ENCODE results near the gene METTL4.

The METTL4 gene

DNA sequence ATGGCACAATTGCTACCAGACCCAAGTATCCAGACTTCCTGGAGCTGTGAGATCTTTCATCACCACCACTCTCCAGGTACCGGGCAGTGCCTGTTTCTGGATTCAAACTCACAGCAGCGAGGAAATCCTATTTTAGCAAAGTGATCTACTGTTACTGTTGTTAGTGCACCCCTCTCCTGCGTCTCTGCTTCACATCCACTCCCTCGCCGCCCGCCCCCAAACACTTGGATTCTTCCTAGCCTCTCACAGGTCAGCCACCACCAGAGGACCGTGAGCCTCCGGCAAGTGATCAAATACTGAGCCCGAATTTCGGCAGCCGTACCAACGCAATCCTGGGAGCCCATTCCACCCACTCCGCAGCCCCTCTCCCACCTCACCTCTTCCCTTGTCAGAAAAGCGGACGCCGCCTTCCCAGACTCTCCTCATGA is 519 bp downstream of the METTL4 start:
- H3K36me3 ChIP-seq (ENCODE audit: control insufficient read depth in 1 of 2, insufficient read depth in 2 of 2, low read length in 2 of 2) = peaks cover 7 to 9% of the 10 kb centered on the region in 2 experiments
- H3K14ac ChIP-seq (ENCODE audit: low read length) = peak overlapping the region; percentile 63
- H3K4ac ChIP-seq (ENCODE audit: low read depth, low read length) = peak overlapping the region; percentile 52
- WGBS (ENCODE audit: extremely low coverage, insufficient coverage, insufficient read length) = no CpG with 5 or more reads among the region's 16 CpGs
- H3K79me1 ChIP-seq (ENCODE audit: low read length) = peaks cover 9% of the 10 kb centered on the region
- peaks cover 2 to 4% of the 10 kb centered on the region in 2 experiments for H3K4me1 ChIP-seq (ENCODE audit: control insufficient read depth in 1 of 2, insufficient read depth in 2 of 2, low read length in 2 of 2)
- peak overlapping the region; percentile 91 for H3K4me3 ChIP-seq (ENCODE audit: low read depth, low read length)
- H3K9me3 ChIP-seq (ENCODE audit: insufficient read depth, low read depth, low read length) = no peaks in the 10 kb centered on the region
- H2BK12ac ChIP-seq (ENCODE audit: low read length) = no peak overlapping the region
- H4K91ac ChIP-seq (ENCODE audit: low read depth, low read length) = peak overlapping the region; percentile 98
- H3K9ac ChIP-seq (ENCODE audit: low read length) = peak overlapping the region; percentile 73
- H3K27ac ChIP-seq (ENCODE audit: low read depth, low read length) = peak overlapping the region; percentile 95
- H3K4me2 ChIP-seq (ENCODE audit: low read length) = peak overlapping the region; percentile 81
- peaks cover 9% of the 10 kb centered on the region for H3K79me2 ChIP-seq (ENCODE audit: control insufficient read depth, insufficient read depth, low read length, poor library complexity)
- peak; percentile 33 to 62 for DNase-seq
- peak overlapping the region; percentile 67 for H3K18ac ChIP-seq (ENCODE audit: low read length)
- H2AK5ac ChIP-seq (ENCODE audit: low read length) = no peak overlapping the region
- no peak overlapping the region for H3K23ac ChIP-seq (ENCODE audit: low read length)
- H4K8ac ChIP-seq (ENCODE audit: low read depth, low read length) = peak overlapping the region; percentile 99
- peak overlapping the region; percentile 98 for H2AFZ ChIP-seq (ENCODE audit: insufficient read depth, low read length, poor library complexity)
- H2BK5ac ChIP-seq (ENCODE audit: low read depth, low read length, poor library complexity) = peak overlapping the region; percentile 99
- H3K27me3 ChIP-seq (ENCODE audit: insufficient read depth, low read length) = no peaks in the 10 kb centered on the region
- peak overlapping the region; percentile 97 for H2BK120ac ChIP-seq (ENCODE audit: insufficient read depth, low read length, poor library complexity)
- H4K12ac ChIP-seq (ENCODE audit: low read depth, low read length) = peak overlapping the region; percentile 99

DNA sequence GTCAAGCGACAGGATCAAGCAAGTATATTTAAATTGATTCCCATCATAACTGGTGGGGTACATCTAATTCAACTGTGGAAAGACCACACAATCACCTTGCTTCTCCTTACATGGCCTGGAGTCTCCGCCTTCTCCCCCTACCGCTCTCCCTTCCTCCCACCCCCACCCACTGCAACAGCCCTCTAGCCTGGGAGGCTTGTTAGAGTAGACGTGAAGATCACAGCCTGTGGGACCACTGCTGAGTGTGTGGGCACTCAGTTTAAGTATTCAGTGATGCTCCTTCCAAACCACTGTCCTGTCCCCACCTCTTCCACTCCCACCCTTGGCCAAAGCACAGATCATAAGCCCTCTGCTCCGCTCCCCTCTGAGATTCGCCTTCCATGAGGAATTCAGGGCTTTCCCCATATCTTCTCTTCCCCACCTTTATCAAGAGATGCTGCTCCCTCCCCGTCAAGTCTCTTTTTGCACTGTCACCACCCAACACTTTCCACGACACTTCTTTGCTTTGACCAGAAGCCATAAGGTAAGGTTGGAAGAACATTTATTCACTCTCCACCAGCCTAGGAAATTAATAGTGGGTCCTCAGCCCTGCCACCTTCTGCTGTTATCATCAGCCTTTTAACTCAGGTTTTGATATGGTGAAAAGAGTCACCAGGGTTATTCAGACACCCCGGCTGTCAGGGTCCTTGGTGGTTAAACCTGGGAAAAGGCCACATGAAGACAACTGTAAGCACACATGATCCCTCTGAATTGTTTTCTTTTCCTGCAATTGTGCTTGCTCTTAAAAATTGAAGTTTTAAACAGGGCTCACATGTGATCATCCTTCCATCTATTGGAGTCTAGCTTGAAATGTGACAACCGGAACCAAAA is 1.7 kb downstream of the METTL4 start:
- H4K12ac ChIP-seq (ENCODE audit: low read depth, low read length) = no peak overlapping the region
- DNase-seq = no peak
- peaks cover 0 to 5% of the 10 kb centered on the region in 2 experiments for H3K36me3 ChIP-seq (ENCODE audit: control insufficient read depth in 1 of 2, insufficient read depth in 2 of 2, low read length in 2 of 2)
- H3K27me3 ChIP-seq (ENCODE audit: insufficient read depth, low read length) = no peaks in the 10 kb centered on the region
- H3K4me3 ChIP-seq (ENCODE audit: low read depth, low read length) = no peak overlapping the region
- no peak overlapping the region for H3K4me2 ChIP-seq (ENCODE audit: low read length)
- H4K91ac ChIP-seq (ENCODE audit: low read depth, low read length) = no peak overlapping the region
- no CpG with 5 or more reads among the region's 10 CpGs for WGBS (ENCODE audit: extremely low coverage, insufficient coverage, insufficient read length)
- peaks cover 2 to 4% of the 10 kb centered on the region in 2 experiments for H3K4me1 ChIP-seq (ENCODE audit: control insufficient read depth in 1 of 2, insufficient read depth in 2 of 2, low read length in 2 of 2)
- no peak overlapping the region for H2AFZ ChIP-seq (ENCODE audit: insufficient read depth, low read length, poor library complexity)
- no peak overlapping the region for H3K9ac ChIP-seq (ENCODE audit: low read length)
- peaks cover 9% of the 10 kb centered on the region for H3K79me2 ChIP-seq (ENCODE audit: control insufficient read depth, insufficient read depth, low read length, poor library complexity)
- H3K27ac ChIP-seq (ENCODE audit: low read depth, low read length) = no peak overlapping the region
- no peak overlapping the region for H3K14ac ChIP-seq (ENCODE audit: low read length)
- H3K79me1 ChIP-seq (ENCODE audit: low read length) = peaks cover 9% of the 10 kb centered on the region
- no peak overlapping the region for H2BK120ac ChIP-seq (ENCODE audit: insufficient read depth, low read length, poor library complexity)
- no peak overlapping the region for H2BK5ac ChIP-seq (ENCODE audit: low read depth, low read length, poor library complexity)
- H3K18ac ChIP-seq (ENCODE audit: low read length) = no peak overlapping the region
- H3K9me3 ChIP-seq (ENCODE audit: insufficient read depth, low read depth, low read length) = no peaks in the 10 kb centered on the region
- H2BK12ac ChIP-seq (ENCODE audit: low read length) = no peak overlapping the region
- H2AK5ac ChIP-seq (ENCODE audit: low read length) = no peak overlapping the region
- H3K23ac ChIP-seq (ENCODE audit: low read length) = no peak overlapping the region
- H3K4ac ChIP-seq (ENCODE audit: low read depth, low read length) = peak overlapping the region; percentile 2
- H4K8ac ChIP-seq (ENCODE audit: low read depth, low read length) = peak overlapping the region; percentile 74

DNA sequence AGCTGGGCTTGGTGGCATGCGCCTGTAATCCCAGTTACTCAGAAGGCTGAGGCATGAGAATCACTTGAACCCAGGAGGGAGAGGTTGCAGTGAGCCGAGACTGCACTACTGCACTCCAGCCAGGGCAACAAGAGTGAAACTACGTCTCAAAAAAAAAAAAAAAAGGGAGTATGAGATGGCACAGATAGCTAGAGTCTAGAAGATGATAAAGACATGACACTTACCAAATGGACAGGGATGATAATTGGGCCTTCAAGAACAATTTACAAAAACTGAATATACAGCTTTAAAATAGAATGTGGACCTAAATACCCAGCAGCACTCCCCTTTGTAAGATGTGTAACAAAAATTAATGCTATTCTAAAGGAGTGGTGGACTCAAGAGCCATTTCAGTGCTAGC is 2.7 kb downstream of the METTL4 start:
- Histone ChIP-seq H3K36me3 (ENCODE audit: control insufficient read depth in 1 of 2, insufficient read depth in 2 of 2, low read length in 2 of 2) (peaks cover 0 to 5% of the 10 kb centered on the region in 2 experiments), H3K4me1 (ENCODE audit: control insufficient read depth in 1 of 2, insufficient read depth in 2 of 2, low read length in 2 of 2) (peaks cover 2 to 4% of the 10 kb centered on the region in 2 experiments), H3K14ac (ENCODE audit: low read length) (no peak overlapping the region), H3K9me3 (ENCODE audit: insufficient read depth, low read depth, low read length) (no peaks in the 10 kb centered on the region), H3K4me2 (ENCODE audit: low read length) (no peak overlapping the region), H4K12ac (ENCODE audit: low read depth, low read length) (no peak overlapping the region), H2BK5ac (ENCODE audit: low read depth, low read length, poor library complexity) (no peak overlapping the region), H2AK5ac (ENCODE audit: low read length) (no peak overlapping the region), H3K23ac (ENCODE audit: low read length) (no peak overlapping the region), H2BK12ac (ENCODE audit: low read length) (no peak overlapping the region), H3K18ac (ENCODE audit: low read length) (no peak overlapping the region), H3K27me3 (ENCODE audit: insufficient read depth, low read length) (no peaks in the 10 kb centered on the region), H3K79me1 (ENCODE audit: low read length) (peaks cover 9% of the 10 kb centered on the region), H3K9ac (ENCODE audit: low read length) (no peak overlapping the region), H3K4me3 (ENCODE audit: low read depth, low read length) (no peak overlapping the region), H3K79me2 (ENCODE audit: control insufficient read depth, insufficient read depth, low read length, poor library complexity) (peaks cover 9% of the 10 kb centered on the region), H4K91ac (ENCODE audit: low read depth, low read length) (no peak overlapping the region), H2BK120ac (ENCODE audit: insufficient read depth, low read length, poor library complexity) (no peak overlapping the region), H3K27ac (ENCODE audit: low read depth, low read length) (no peak overlapping the region), H3K4ac (ENCODE audit: low read depth, low read length) (no peak overlapping the region), H4K8ac (ENCODE audit: low read depth, low read length) (no peak overlapping the region), H2AFZ (ENCODE audit: insufficient read depth, low read length, poor library complexity) (no peak overlapping the region)
- no CpG with 5 or more reads among the region's 3 CpGs for WGBS (ENCODE audit: extremely low coverage, insufficient coverage, insufficient read length)
- DNase-seq = no peak

DNA sequence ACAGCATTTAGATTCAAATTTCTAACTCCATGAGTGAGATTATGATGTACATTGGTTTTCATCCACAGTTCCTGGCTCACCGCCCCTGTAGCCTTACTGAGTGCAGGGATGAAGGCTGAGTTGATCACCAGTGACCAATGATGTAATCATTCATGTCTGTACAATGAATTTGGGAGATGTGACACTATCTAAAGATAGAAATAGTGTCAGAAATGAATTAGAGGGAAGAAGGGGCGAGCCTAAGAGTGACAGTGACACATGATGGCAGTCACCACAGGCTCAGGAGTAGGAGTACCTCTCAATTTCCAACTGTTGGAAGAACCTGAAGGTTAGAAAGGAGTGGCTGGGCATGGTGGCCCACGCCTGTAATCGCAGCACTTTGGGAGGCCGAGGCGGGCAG is 3.2 kb downstream of the METTL4 start:
- no CpG with 5 or more reads among the region's 6 CpGs for WGBS (ENCODE audit: extremely low coverage, insufficient coverage, insufficient read length)
- Histone ChIP-seq H3K79me2 (ENCODE audit: control insufficient read depth, insufficient read depth, low read length, poor library complexity) (peaks cover 9% of the 10 kb centered on the region), H3K9me3 (ENCODE audit: insufficient read depth, low read depth, low read length) (no peaks in the 10 kb centered on the region), H2AFZ (ENCODE audit: insufficient read depth, low read length, poor library complexity) (no peak overlapping the region), H4K8ac (ENCODE audit: low read depth, low read length) (no peak overlapping the region), H3K18ac (ENCODE audit: low read length) (no peak overlapping the region), H3K36me3 (ENCODE audit: control insufficient read depth in 1 of 2, insufficient read depth in 2 of 2, low read length in 2 of 2) (peaks cover 0 to 5% of the 10 kb centered on the region in 2 experiments), H3K4ac (ENCODE audit: low read depth, low read length) (no peak overlapping the region), H3K27ac (ENCODE audit: low read depth, low read length) (no peak overlapping the region), H3K9ac (ENCODE audit: low read length) (no peak overlapping the region), H3K23ac (ENCODE audit: low read length) (no peak overlapping the region), H4K91ac (ENCODE audit: low read depth, low read length) (no peak overlapping the region), H3K79me1 (ENCODE audit: low read length) (peaks cover 9% of the 10 kb centered on the region), H3K27me3 (ENCODE audit: insufficient read depth, low read length) (no peaks in the 10 kb centered on the region), H4K12ac (ENCODE audit: low read depth, low read length) (no peak overlapping the region), H3K4me1 (ENCODE audit: control insufficient read depth in 1 of 2, insufficient read depth in 2 of 2, low read length in 2 of 2) (peaks cover 2 to 4% of the 10 kb centered on the region in 2 experiments), H3K14ac (ENCODE audit: low read length) (no peak overlapping the region), H2BK5ac (ENCODE audit: low read depth, low read length, poor library complexity) (no peak overlapping the region), H2AK5ac (ENCODE audit: low read length) (no peak overlapping the region), H2BK120ac (ENCODE audit: insufficient read depth, low read length, poor library complexity) (no peak overlapping the region), H3K4me3 (ENCODE audit: low read depth, low read length) (no peak overlapping the region), H3K4me2 (ENCODE audit: low read length) (no peak overlapping the region), H2BK12ac (ENCODE audit: low read length) (no peak overlapping the region)
- DNase-seq = no peak
